Measurements from ENCODE around the gene SORT1. TPM values are rescaled to one million over a fixed set of nuclear protein-coding genes. Genes with fewer than 3 reads are reported as not detected.
A peak's percentile ranks its signal among the peaks of the same experiment; 100 is the strongest.

SORT1 gene
- total RNA-seq, 1 experiment from 2014 or later, result 17.7 TPM

DNA sequence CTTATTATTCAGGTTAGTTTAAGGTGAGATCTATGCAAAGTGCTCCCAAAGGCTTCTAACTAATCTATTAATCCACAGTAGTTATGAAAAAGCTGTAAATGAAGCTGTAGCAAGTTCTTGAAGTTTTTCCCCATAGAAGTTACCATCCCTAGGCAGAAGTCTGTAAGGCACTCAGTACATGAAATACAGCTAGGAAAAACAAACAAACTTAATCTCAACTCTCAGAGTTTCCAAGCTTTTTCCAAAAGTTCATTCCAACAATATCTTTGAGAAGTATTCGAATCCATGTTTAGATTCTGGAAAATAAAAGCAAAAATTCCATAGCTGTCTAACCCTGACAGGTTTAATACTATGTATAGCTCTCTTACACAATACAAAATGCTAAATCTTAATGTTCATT lies 41.2 kb downstream of the SORT1 start:
- in situ Hi-C loops (cut with HindIII; ENCODE audit: low sequenced_read_pairs), result no loop called here
- no peak for DNase-seq (ENCODE audit: low spot score)

- DNase-seq (ENCODE audit: low spot score), result no peak
- in situ Hi-C loops (cut with HindIII; ENCODE audit: low sequenced_read_pairs), result no loop called here
These were observed 42.8 kb downstream of the SORT1 start for GRCh38 chr1:109354929-109355328.

GRCh38 chr1:109351457-109351856 lies 46.3 kb downstream of the SORT1 start:
- in situ Hi-C loops (cut with HindIII; ENCODE audit: low sequenced_read_pairs), result no loop called here
- DNase-seq (ENCODE audit: low spot score), result no peak

GRCh38 chr1:109350655-109351054 lies 47.1 kb downstream of the SORT1 start:
- DNase-seq (ENCODE audit: low spot score), result no peak
- in situ Hi-C loops (cut with HindIII; ENCODE audit: low sequenced_read_pairs), result no loop called here

- no peak for DNase-seq (ENCODE audit: low spot score)
- in situ Hi-C loops (cut with HindIII; ENCODE audit: low sequenced_read_pairs), result no loop called here
These were observed 47.5 kb downstream of the SORT1 start for GRCh38 chr1:109350182-109350581.

DNA sequence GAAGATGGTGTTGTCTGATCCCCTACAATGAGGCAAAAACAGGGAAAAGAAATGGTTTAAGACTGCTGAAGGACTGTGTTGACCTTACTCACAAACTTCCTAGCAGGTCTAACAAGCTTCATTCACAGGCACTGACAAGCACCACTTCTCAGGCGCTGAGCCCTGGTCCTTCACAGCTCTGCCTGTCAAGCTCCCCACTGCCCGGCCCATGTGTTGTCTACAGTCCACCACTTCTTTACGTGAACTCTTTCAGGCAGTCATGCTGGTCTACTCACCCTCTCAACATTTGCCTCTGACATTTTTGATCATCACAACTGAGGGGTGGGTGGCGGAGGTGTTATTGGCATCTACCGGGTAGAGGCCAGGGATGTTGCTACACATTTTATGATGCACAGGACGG lies 50.2 kb downstream of the SORT1 start:
- DNase-seq (ENCODE audit: low spot score), result no peak
- in situ Hi-C loops (cut with HindIII; ENCODE audit: low sequenced_read_pairs), result no loop called here

GRCh38 chr1:109341944-109342930 lies 55.5 kb downstream of the SORT1 start:
- in situ Hi-C loops (cut with HindIII; ENCODE audit: low sequenced_read_pairs), result no loop called here
- no peak for DNase-seq (ENCODE audit: low spot score)

DNA sequence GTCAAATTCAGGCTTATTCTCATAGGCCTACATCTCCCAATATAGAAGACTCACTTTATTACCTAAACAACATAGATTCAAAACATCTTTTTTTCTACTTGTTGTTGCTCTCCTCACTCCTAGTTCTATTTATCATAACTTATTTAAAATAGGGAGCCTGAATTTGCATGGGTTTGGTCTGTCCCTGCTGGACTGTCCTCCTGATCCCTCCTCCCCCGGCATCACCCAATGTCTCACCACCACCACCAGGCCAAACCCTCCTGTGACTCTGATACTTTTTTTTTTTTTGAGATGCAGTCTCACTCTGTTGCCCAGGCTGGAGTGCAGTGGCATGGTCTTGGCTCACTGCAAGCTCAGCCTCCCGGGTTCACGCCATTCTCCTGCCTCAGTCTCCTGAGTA lies 59.1 kb downstream of the SORT1 start:
- DNase-seq (ENCODE audit: low spot score), result no peak

GRCh38 chr1:109338091-109338490 lies 59.6 kb downstream of the SORT1 start:
- peak; percentile 83 for DNase-seq (ENCODE audit: low spot score)

More for the DNA sequence above, 59.1 kb downstream of the SORT1 start:
- in situ Hi-C loops (cut with HindIII; ENCODE audit: low sequenced_read_pairs), result no loop called here

GRCh38 chr1:109335091-109335490 lies 62.6 kb downstream of the SORT1 start:
- no peak for DNase-seq (ENCODE audit: low spot score)
- in situ Hi-C loops (cut with HindIII; ENCODE audit: low sequenced_read_pairs), result no loop called here

More at GRCh38 chr1:109338091-109338490, 59.6 kb downstream of the SORT1 start:
- in situ Hi-C loops (cut with HindIII; ENCODE audit: low sequenced_read_pairs), result no loop called here

- in situ Hi-C loops (cut with HindIII; ENCODE audit: low sequenced_read_pairs), result no loop called here
- no peak for DNase-seq (ENCODE audit: low spot score)
These were observed 66.6 kb downstream of the SORT1 start for GRCh38 chr1:109331113-109331512.

- no peak for DNase-seq (ENCODE audit: low spot score)
- in situ Hi-C loops (cut with HindIII; ENCODE audit: low sequenced_read_pairs), result no loop called here
These were observed 70.4 kb downstream of the SORT1 start for GRCh38 chr1:109327285-109327684.

DNA sequence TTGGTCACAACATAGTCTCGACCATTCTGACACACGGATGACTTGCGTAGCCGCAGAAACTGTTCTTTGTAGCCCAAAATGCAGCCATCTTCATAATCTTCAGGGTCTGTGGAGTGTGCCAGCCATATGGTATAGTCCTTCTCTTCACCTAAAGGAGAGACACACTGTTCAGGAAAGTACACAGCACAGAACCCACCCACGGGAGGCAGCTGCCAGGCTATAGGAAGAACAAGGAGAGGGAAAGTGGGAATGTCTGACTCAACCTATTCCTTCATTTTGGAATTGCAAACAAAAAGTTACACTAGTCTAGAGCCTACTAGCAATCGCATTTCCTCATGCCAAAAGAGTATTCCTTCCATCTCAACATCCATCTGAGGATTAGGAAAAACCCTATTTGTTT lies 74.7 kb downstream of the SORT1 start:
- in situ Hi-C loops (cut with HindIII; ENCODE audit: low sequenced_read_pairs), result no loop called here
- no peak for DNase-seq (ENCODE audit: low spot score)

- in situ Hi-C loops (cut with HindIII; ENCODE audit: low sequenced_read_pairs), result no loop called here
- DNase-seq (ENCODE audit: low spot score), result no peak
These were observed 78.6 kb downstream of the SORT1 start for GRCh38 chr1:109319114-109319513.

GRCh38 chr1:109316506-109316905 lies 81.2 kb downstream of the SORT1 start:
- no peak for DNase-seq (ENCODE audit: low spot score)
- in situ Hi-C loops (cut with HindIII; ENCODE audit: low sequenced_read_pairs), result no loop called here

GRCh38 chr1:109315288-109315687 lies 82.4 kb downstream of the SORT1 start:
- no peak for DNase-seq (ENCODE audit: low spot score)
- in situ Hi-C loops (cut with HindIII; ENCODE audit: low sequenced_read_pairs), result no loop called here

DNA sequence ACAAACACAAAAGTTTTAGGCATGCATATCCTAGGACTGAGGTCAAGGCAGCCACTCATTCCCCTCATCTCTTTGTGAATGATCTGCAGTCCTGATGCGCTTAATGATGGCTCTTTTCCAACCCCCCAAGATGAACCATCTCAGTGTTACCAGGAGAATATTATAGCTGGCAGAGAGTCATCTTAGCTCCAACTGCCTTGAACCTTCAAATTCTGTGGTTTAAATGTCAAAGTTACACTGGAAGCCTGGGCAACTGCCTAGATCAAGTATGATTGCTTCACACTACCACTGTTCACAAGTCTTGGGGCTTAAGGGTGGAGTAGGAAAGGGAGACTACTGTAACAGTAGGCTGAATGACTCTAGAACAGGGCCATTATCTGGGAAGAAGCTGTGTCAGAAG lies 82.9 kb downstream of the SORT1 start:
- in situ Hi-C loops (cut with HindIII; ENCODE audit: low sequenced_read_pairs), result no loop called here

DNA sequence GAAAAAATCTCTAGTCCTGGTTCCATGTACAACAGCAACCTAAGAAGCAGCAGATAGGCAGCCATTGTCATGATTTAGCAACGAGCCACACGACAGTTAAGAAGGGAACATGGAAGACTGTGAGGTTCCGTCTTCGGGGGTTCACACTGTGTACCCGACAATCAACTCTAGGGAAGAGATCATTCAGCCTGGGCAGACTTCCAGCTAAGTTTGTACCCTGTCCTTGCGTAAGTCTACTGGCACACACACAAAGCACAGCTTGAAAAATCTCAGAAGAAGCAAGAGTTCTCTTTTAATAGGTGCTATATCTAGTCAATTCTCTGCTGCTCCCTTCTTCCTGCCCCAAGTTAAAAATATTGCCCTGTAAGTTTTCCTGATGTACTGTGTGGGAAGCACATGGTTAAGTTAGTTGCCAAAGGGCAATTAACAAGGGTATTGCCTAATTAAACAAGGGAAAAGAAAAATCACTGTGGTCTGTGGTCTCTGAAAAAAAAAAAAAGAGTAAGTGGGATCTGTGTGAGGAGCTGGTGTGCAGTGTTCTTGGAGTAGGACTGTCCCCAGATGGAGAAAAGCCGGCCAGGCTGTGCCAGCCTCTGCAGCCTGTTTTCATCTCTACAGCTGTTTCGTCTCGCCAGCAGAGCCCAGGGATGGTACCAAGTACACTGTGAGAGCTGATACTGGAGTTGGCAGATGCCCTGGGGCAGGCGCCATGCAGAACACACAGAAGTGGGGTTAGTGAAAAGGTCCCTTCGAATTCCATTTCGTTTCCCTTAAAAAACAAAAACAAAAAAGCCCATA lies 84.5 kb downstream of the SORT1 start:
- in situ Hi-C loops (cut with HindIII; ENCODE audit: low sequenced_read_pairs), result no loop called here
- DNase-seq (ENCODE audit: low spot score), result peak; percentile 11

More for the DNA sequence above, 82.9 kb downstream of the SORT1 start:
- no peak for DNase-seq (ENCODE audit: low spot score)

DNA sequence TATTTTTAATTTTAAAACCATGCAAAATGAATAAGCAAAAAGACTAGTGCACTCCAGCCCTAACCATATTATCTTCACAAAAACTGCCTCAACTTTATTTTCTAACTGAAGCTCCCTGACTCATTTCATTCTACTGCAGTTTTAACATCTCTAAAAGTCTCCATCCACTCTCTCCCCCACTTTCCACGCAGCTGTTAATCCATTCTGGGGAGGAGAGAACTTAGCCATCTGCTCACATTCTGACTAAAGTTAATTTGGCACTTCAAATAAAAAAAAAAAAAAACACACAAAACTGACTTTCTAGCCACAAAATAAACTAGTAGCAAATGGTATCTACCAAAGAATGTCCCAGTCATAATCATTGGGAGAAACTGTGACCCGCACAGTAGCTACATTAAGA lies 85.5 kb downstream of the SORT1 start:
- in situ Hi-C loops (cut with HindIII; ENCODE audit: low sequenced_read_pairs), result no loop called here
- DNase-seq (ENCODE audit: low spot score), result no peak

GRCh38 chr1:109309347-109309746 lies 88.4 kb downstream of the SORT1 start:
- in situ Hi-C loops (cut with HindIII; ENCODE audit: low sequenced_read_pairs), result no loop called here
- no peak for DNase-seq (ENCODE audit: low spot score)

Measured in G401 (cell line).